HEK293 (cell line): Measurements from ENCODE around the gene CTIF.

ENCODE experiments used
- CTCF ChIA-PET: fragments of 350-600 bp; formaldehyde crosslinking; extraction: SDS; loops from one replicate; lab custom pipeline; 2021; ENCODE audit warnings: antibody characterized with exemption; lab: Yijun Ruan, JAX
- POLR2A ChIA-PET: fragments of 300-600 bp; formaldehyde crosslinking; extraction: SDS; loops from one replicate; lab custom pipeline; 2020; ENCODE audit warnings: antibody characterized with exemption, inconsistent platforms; lab: Yijun Ruan, JAX
- H3K27ac ChIP-seq: fragments of 200-500 bp; sonication (Bioruptor generic); 2 replicates; pipeline ENCODE4 v1.5.1; 2014; ENCODE audit warnings: low read depth, low read length, control low read depth, inconsistent platforms; ENCODE audit errors: extremely low read depth
- H3K36me3 ChIP-seq, 2 experiments: fragments of 200-500 bp in 1 of 2; sonication (Bioruptor generic) in 1 of 2; 1 replicate in 1 of 2; 2 replicates in 1 of 2; pipeline ENCODE4 v1.5.1; 2014 to 2017; ENCODE audit warnings: inconsistent platforms in 2 of 2, low read length in 2 of 2; ENCODE audit not compliant: control insufficient read depth in 2 of 2, insufficient read depth in 1 of 2
- H3K4me1 ChIP-seq: fragments of 200-500 bp; sonication (Bioruptor generic); 2 replicates; pipeline ENCODE4 v1.5.1; 2014; ENCODE audit warnings: mild to moderate bottlenecking, low read length, inconsistent platforms; ENCODE audit not compliant: control insufficient read depth, insufficient read depth
- H3K4me3 ChIP-seq: 2 replicates; pipeline ENCODE4 v1.5.1; 2011; ENCODE audit warnings: low read depth, mild to moderate bottlenecking, control low read depth, low read length, moderate library complexity
- H3K9me3 ChIP-seq: fragments of 200-500 bp; sonication (Bioruptor generic); 2 replicates; pipeline ENCODE4 v1.5.1; 2014; ENCODE audit warnings: low read depth, low read length, inconsistent platforms; ENCODE audit not compliant: control insufficient read depth, insufficient read depth
- BCL11A ChIP-seq: fragments of 450-650 bp; formaldehyde crosslinking; IDR thresholded peaks from 2 replicates; pipeline ENCODE4 v1.5.1; 2016; ENCODE audit warnings: low read depth, missing biosample characterization, missing genetic modification characterization
- EGR2 ChIP-seq: fragments of 450-650 bp; formaldehyde crosslinking; IDR thresholded peaks from 2 replicates; pipeline ENCODE4 v1.5.1; 2016; ENCODE audit warnings: low read depth, missing biosample characterization, missing genetic modification characterization
- ELK4 ChIP-seq: IDR thresholded peaks from 2 replicates; pipeline ENCODE4 v1.6.1; 2011; ENCODE audit warnings: mild to moderate bottlenecking, low read depth, low read length, borderline replicate concordance
- GLIS1 ChIP-seq: fragments of 450-650 bp; formaldehyde crosslinking; IDR thresholded peaks from 2 replicates; pipeline ENCODE4 v1.5.1; 2016; ENCODE audit warnings: missing biosample characterization, missing genetic modification characterization
- HIC1 ChIP-seq: fragments of 450-650 bp; formaldehyde crosslinking; IDR thresholded peaks from 2 replicates; pipeline ENCODE4 v1.5.1; 2016; ENCODE audit warnings: missing biosample characterization, missing genetic modification characterization
- SP3 ChIP-seq: fragments of 450-650 bp; formaldehyde crosslinking; IDR thresholded peaks from 2 replicates; pipeline ENCODE4 v1.5.1; 2016; ENCODE audit warnings: missing biosample characterization, missing genetic modification characterization
- YY2 ChIP-seq: fragments of 450-650 bp; formaldehyde crosslinking; IDR thresholded peaks from 2 replicates; pipeline ENCODE4 v1.5.1; 2016; ENCODE audit warnings: missing biosample characterization, missing genetic modification characterization
- ZEB2 ChIP-seq: fragments of 450-650 bp; formaldehyde crosslinking; IDR thresholded peaks from 2 replicates; pipeline ENCODE4 v1.5.1; 2016; ENCODE audit warnings: missing biosample characterization, missing genetic modification characterization
- ZFHX2 ChIP-seq: fragments of 450-650 bp; formaldehyde crosslinking; conservative IDR thresholded peaks from 2 replicates; pipeline ENCODE4 v1.5.1; 2016; ENCODE audit warnings: missing biosample characterization, missing genetic modification characterization
- ZFP69B ChIP-seq: fragments of 450-650 bp; formaldehyde crosslinking; IDR thresholded peaks from 2 replicates; pipeline ENCODE4 v1.5.1; 2016; ENCODE audit warnings: missing biosample characterization, missing genetic modification characterization
- ZIC2 ChIP-seq: fragments of 450-650 bp; formaldehyde crosslinking; IDR thresholded peaks from 2 replicates; pipeline ENCODE4 v1.5.1; 2016; ENCODE audit warnings: missing biosample characterization, missing genetic modification characterization
- ZNF140 ChIP-seq: fragments of 450-650 bp; formaldehyde crosslinking; IDR thresholded peaks from 2 replicates; pipeline ENCODE4 v1.5.1; 2016; ENCODE audit warnings: missing biosample characterization, missing genetic modification characterization
- ZNF223 ChIP-seq: fragments of 450-650 bp; formaldehyde crosslinking; IDR thresholded peaks from 2 replicates; pipeline ENCODE4 v1.5.1; 2016; ENCODE audit warnings: missing biosample characterization, missing genetic modification characterization
- ZNF248 ChIP-seq: fragments of 450-650 bp; formaldehyde crosslinking; IDR thresholded peaks from 2 replicates; pipeline ENCODE4 v1.5.1; 2017; ENCODE audit warnings: missing biosample characterization, missing genetic modification characterization
- ZNF311 ChIP-seq: fragments of 450-650 bp; formaldehyde crosslinking; IDR thresholded peaks from 2 replicates; pipeline ENCODE4 v1.5.1; 2017; ENCODE audit warnings: missing biosample characterization, missing genetic modification characterization, borderline replicate concordance
- ZNF335 ChIP-seq: fragments of 450-650 bp; formaldehyde crosslinking; conservative IDR thresholded peaks from 2 replicates; pipeline ENCODE4 v1.5.1; 2016; ENCODE audit warnings: missing biosample characterization, missing genetic modification characterization
- ZNF37A ChIP-seq: fragments of 450-650 bp; IDR thresholded peaks from 2 replicates; pipeline ENCODE4 v1.5.1; 2018; ENCODE audit warnings: missing biosample characterization, missing genetic modification characterization
- ZNF449 ChIP-seq: fragments of 450-650 bp; formaldehyde crosslinking; IDR thresholded peaks from 2 replicates; pipeline ENCODE4 v1.5.1; 2017; ENCODE audit warnings: missing biosample characterization, mild to moderate bottlenecking, missing genetic modification characterization, moderate library complexity
- ZNF530 ChIP-seq: fragments of 450-650 bp; formaldehyde crosslinking; IDR thresholded peaks from 2 replicates; pipeline ENCODE4 v1.5.1; 2016; ENCODE audit warnings: low read depth, missing biosample characterization, missing genetic modification characterization
- ZNF561 ChIP-seq: fragments of 450-650 bp; IDR thresholded peaks from 2 replicates; pipeline ENCODE4 v1.5.1; 2018; ENCODE audit warnings: missing biosample characterization, missing genetic modification characterization, borderline replicate concordance
- ZNF571 ChIP-seq: fragments of 450-650 bp; formaldehyde crosslinking; IDR thresholded peaks from 2 replicates; pipeline ENCODE4 v1.5.0; 2017; ENCODE audit warnings: missing biosample characterization, missing genetic modification characterization
- ZNF585B ChIP-seq: fragments of 450-650 bp; formaldehyde crosslinking; IDR thresholded peaks from 2 replicates; pipeline ENCODE4 v1.5.1; 2016; ENCODE audit warnings: missing biosample characterization, missing genetic modification characterization
- ZNF654 ChIP-seq: fragments of 450-650 bp; formaldehyde crosslinking; IDR thresholded peaks from 2 replicates; pipeline ENCODE4 v1.5.1; 2016; ENCODE audit warnings: low read depth, missing biosample characterization, missing genetic modification characterization
- ZNF701 ChIP-seq: fragments of 450-650 bp; formaldehyde crosslinking; IDR thresholded peaks from 2 replicates; pipeline ENCODE4 v1.5.1; 2016; ENCODE audit warnings: missing biosample characterization, missing genetic modification characterization
- ZNF785 ChIP-seq: fragments of 450-650 bp; formaldehyde crosslinking; IDR thresholded peaks from 2 replicates; pipeline ENCODE4 v1.5.1; 2016; ENCODE audit warnings: missing biosample characterization, missing genetic modification characterization
- TF ChIP-seq, protein P1 (sequence below): fragments of 450-650 bp; formaldehyde crosslinking; IDR thresholded peaks from 2 replicates; pipeline ENCODE4 v1.5.1; 2016; ENCODE audit warnings: missing biosample characterization, missing genetic modification characterization, low read depth
- TF ChIP-seq, protein P2 (sequence below): fragments of 450-650 bp; formaldehyde crosslinking; IDR thresholded peaks from 2 replicates; pipeline ENCODE4 v1.5.1; 2016; ENCODE audit warnings: missing biosample characterization, missing genetic modification characterization

CTIF gene

DNA sequence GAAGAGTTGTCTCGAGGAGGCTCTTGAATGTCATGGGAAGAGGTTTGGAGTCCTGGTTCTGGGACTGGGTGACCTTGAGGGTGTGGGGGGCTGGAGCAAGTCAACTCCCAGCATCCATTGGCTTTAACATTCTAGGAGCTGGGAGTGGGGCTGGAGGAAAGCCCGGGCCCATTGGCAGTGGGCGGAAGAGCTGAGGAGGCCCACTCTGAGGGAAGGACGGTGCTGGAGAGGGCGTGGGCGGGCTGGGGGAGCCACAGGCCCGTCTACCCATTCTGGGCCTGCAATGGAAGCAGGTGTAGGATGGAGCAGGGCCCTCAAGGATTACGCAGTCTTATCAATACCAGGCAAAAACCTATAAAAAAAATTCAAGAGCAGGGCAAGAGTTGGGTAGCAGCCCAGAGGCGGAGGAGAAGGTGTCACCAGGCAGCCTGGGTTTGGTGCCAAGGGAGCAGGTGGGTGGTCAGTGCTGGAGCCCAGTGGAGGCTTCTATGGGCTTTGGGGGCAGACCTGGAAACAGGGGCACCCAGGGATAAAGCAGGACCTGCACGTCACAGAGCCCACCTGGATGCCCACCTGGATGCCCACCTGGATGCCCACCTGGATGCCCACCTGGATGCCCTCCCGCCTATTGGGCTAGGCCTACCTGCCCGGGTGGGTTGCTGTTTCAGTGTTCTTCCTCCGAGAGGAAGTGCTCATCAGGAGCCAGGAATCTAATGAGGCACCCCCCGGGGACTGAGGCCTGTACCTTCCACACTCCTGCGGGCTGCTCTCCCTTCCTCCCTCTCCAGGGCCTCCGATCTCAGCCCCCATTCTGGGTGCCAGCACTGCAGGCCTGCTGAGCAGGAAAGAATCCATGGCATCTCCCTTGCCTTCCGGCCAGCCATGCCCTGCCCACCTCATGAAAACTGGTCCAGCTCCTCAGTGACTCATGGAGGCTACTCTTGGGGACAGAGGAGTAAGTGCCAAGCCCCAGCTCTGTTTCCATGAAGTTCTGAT is 71.3 kb downstream of the CTIF start:
- Histone ChIP-seq H3K9me3 (no peaks in the 10 kb centered on the region), H3K4me1 (no peaks in the 10 kb centered on the region; the same call in 1 of the 2 replicates)
- TF ChIP-seq ZFHX2 (peak; percentile 94), ZNF223 (tag by site-specific recombination) (no peak), HIC1 (tag by site-specific recombination) (peak; percentile 84), ZNF311 (tag by site-specific recombination) (no peak), EGR2 (tag by site-specific recombination) (peak; percentile 83), ZNF530 (tag by site-specific recombination) (no peak), ZNF701 (no peak), ZIC2 (tag by site-specific recombination) (peak; percentile 72), ZNF140 (tag by site-specific recombination) (no peak), ZNF37A (tag by site-specific recombination) (no peak), ZEB2 (tag by site-specific recombination) (peak; percentile 90), GLIS1 (peak; percentile 22; the same call in 1 of the 2 replicates), ZNF449 (tag by site-specific recombination) (no peak)
- TF ChIP-seq, protein P1, sequence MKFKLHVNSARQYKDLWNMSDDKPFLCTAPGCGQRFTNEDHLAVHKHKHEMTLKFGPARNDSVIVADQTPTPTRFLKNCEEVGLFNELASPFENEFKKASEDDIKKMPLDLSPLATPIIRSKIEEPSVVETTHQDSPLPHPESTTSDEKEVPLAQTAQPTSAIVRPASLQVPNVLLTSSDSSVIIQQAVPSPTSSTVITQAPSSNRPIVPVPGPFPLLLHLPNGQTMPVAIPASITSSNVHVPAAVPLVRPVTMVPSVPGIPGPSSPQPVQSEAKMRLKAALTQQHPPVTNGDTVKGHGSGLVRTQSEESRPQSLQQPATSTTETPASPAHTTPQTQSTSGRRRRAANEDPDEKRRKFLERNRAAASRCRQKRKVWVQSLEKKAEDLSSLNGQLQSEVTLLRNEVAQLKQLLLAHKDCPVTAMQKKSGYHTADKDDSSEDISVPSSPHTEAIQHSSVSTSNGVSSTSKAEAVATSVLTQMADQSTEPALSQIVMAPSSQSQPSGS (tag by site-specific recombination): no peak
- TF ChIP-seq, all 188 proteins: peak for 6
- CTCF ChIA-PET: interaction anchor here (1.4 kb wide), 1 partner anchor 134 kb away, joined by 4 read pairs; no protein-coding TSS in a partner anchor
- Histone ChIP-seq H3K4me3 (no peak overlapping the region), H3K36me3 (no peaks in the 10 kb centered on the region), H3K27ac (no peak overlapping the region)
- POLR2A ChIA-PET: no interaction called here

- Histone ChIP-seq H3K36me3 (no peaks in the 10 kb centered on the region), H3K4me1 (no peaks in the 10 kb centered on the region), H3K4me3 (no peak overlapping the region), H3K9me3 (no peaks in the 10 kb centered on the region), H3K27ac (no peak overlapping the region)
- ChIA-PET POLR2A (no interaction called here), CTCF (interaction anchor here (1.4 kb wide), 1 partner anchor 135 kb away, joined by 4 read pairs; no protein-coding TSS in a partner anchor)
- TF ChIP-seq ZNF785 (tag by site-specific recombination) (no peak), ZNF140 (tag by site-specific recombination) (no peak), ZNF571 (no peak), BCL11A (tag by site-specific recombination) (no peak), ZNF654 (tag by site-specific recombination) (no peak), SP3 (tag by site-specific recombination) (no peak), ZNF248 (no peak), ELK4 (no peak), ZNF585B (tag by site-specific recombination) (no peak), YY2 (tag by site-specific recombination) (no peak), ZNF561 (no peak), ZFP69B (no peak), ZNF335 (tag by site-specific recombination) (no peak)
- TF ChIP-seq, protein P2, sequence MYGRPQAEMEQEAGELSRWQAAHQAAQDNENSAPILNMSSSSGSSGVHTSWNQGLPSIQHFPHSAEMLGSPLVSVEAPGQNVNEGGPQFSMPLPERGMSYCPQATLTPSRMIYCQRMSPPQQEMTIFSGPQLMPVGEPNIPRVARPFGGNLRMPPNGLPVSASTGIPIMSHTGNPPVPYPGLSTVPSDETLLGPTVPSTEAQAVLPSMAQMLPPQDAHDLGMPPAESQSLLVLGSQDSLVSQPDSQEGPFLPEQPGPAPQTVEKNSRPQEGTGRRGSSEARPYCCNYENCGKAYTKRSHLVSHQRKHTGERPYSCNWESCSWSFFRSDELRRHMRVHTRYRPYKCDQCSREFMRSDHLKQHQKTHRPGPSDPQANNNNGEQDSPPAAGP (tag by site-specific recombination): no peak
Measured at GRCh38 chr18:48611203-48611602, 72.4 kb downstream of the CTIF start.
